ENCODE measurements around the gene YY1.
"Not testable (repeated sequence)": the region's sequence is repeated elsewhere in the genome, so short reads cannot be mapped to it uniquely, and the experiment has no call there.

- TF ChIP-seq CTCF (conservative IDR thresholded peaks at IDR 0.05 in 1 of 2, IDR thresholded peaks at IDR 0.05 in 1 of 2; ENCODE audit: extremely low read depth in 1 of 2, insufficient read depth in 1 of 2, low read depth in 1 of 2, low read length in 2 of 2); EZH2 (IDR thresholded peaks at IDR 0.05; ENCODE audit: borderline replicate concordance, low read length): not testable (repeated sequence)
Observed at GRCh38 chr14:100287998-100288295, 49.0 kb downstream of the YY1 start.

Measured in mammary epithelial cell (primary cell).